Ectodermal cell (in vitro differentiated cells): ENCODE data around the gene TPST2.

Source experiments
- H3K27ac ChIP-seq: 2 replicates; pipeline ENCODE4 v1.7.0; 2013; ENCODE audit warnings: mild to moderate bottlenecking, low read depth, low read length; ENCODE audit not compliant: insufficient read depth, poor library complexity, severe bottlenecking
- H3K27me3 ChIP-seq: 2 replicates; pipeline ENCODE4 v1.7.0; 2013; ENCODE audit warnings: mild to moderate bottlenecking, low read length; ENCODE audit not compliant: insufficient read depth, control insufficient read depth, poor library complexity, severe bottlenecking
- H3K36me3 ChIP-seq: one replicate; pipeline ENCODE4 v1.7.0; 2013; ENCODE audit warnings: low read length; ENCODE audit not compliant: control insufficient read depth, insufficient read depth
- H3K4me1 ChIP-seq: one replicate; pipeline ENCODE4 v1.7.0; 2013; ENCODE audit warnings: low read length; ENCODE audit not compliant: control insufficient read depth, insufficient read depth
- H3K4me3 ChIP-seq: 2 replicates; pipeline ENCODE4 v1.7.0; 2013; ENCODE audit warnings: low read depth, low read length, control low read depth; ENCODE audit not compliant: insufficient read depth
- H3K9me3 ChIP-seq: 2 replicates; pipeline ENCODE4 v1.7.0; 2013; ENCODE audit warnings: mild to moderate bottlenecking, low read length, moderate library complexity; ENCODE audit not compliant: control insufficient read depth
- WGBS, 2 experiments: methylation state at CpG; one replicate each; pipeline ENCODE4 v1.1.7; 2013; ENCODE audit warnings: missing lambda C conversion rate in 2 of 2; 5-methylcytosine and 5-hydroxymethylcytosine counted together

The TPST2 gene

GRCh38 chr22:26479792-26480610 is 109.9 kb downstream of the TPST2 start:
- H3K4me1 ChIP-seq, result peaks cover 18% of the 10 kb centered on the region
- peaks cover 14% of the 10 kb centered on the region for H3K36me3 ChIP-seq
- H3K9me3 ChIP-seq, result no peaks in the 10 kb centered on the region
- WGBS, 2 experiments, result 90 to 92% methylated on average over 12 of the region's 12 CpGs
- no peaks in the 10 kb centered on the region for H3K27me3 ChIP-seq
- H3K4me3 ChIP-seq, result no peak overlapping the region
- H3K27ac ChIP-seq, result no peak overlapping the region

GRCh38 chr22:26479043-26479791 is 110.7 kb downstream of the TPST2 start:
- Histone ChIP-seq H3K4me1 (peaks cover 12% of the 10 kb centered on the region), H3K36me3 (peaks cover 18% of the 10 kb centered on the region), H3K27ac (no peak overlapping the region), H3K27me3 (no peaks in the 10 kb centered on the region), H3K4me3 (no peak overlapping the region), H3K9me3 (no peaks in the 10 kb centered on the region)
- 91 to 95% methylated on average over 11 to 12 of the region's 12 CpGs for WGBS, 2 experiments

DNA sequence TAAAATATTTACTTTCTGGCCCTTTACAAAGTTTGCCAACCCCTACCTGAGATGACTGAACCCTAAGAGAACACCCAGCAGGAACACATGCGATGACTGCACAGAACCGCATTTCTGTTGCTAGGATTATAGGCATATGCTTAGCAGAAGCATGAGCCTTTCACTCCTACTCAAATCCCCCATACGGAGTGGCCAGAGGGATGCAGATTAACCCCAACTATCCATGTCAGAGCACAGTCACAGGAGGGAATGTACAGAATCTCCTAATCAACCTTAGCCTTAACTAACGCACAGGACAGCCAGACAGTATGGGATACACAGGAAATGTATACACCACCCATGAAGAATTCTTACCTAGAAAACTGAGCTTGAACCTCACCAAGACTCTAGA is 112.6 kb downstream of the TPST2 start:
- Histone ChIP-seq H3K27ac (peak overlapping the region; percentile 4), H3K4me1 (peaks cover 6% of the 10 kb centered on the region), H3K36me3 (peaks cover 23% of the 10 kb centered on the region), H3K27me3 (no peaks in the 10 kb centered on the region), H3K4me3 (no peak overlapping the region), H3K9me3 (no peaks in the 10 kb centered on the region)
- WGBS, 2 experiments, result 65 to 66% methylated on average over 4 of the region's 4 CpGs

DNA sequence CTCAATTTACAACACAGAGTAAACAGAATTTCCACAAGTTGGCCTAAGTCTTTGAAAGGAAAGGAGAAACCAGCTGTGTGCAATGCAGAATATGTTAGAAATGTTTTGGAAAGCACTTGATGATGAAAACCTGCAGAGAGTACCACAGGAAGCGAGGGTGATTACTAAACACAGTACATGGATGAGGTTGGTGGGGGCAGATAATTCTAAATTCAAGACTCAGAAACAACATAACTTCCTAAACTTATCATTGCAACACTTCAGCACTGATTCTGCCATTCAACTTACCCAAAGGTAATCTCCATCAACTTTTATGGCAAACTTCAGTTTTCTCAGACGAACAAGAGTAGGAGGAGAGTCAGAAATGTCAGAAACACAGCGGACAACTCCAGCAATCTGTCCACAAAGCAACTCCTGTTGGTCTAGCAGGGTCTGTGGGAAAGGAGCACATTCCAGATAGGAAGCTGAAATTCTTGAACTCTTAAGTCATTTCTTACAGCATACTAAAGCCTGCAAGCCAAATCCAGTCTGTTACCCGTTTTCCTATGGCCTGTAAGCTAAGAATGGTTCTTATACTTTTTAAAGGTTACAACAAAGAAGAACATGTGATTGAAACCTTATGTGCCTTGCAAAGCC is 113.1 kb downstream of the TPST2 start:
- Histone ChIP-seq H3K4me1 (peaks cover 5% of the 10 kb centered on the region), H3K9me3 (no peaks in the 10 kb centered on the region), H3K27ac (no peak overlapping the region), H3K36me3 (peaks cover 28% of the 10 kb centered on the region), H3K27me3 (no peaks in the 10 kb centered on the region), H3K4me3 (no peak overlapping the region)
- 89 to 95% methylated on average over 3 to 4 of the region's 4 CpGs for whole genome bisulfite sequencing, 2 experiments

DNA sequence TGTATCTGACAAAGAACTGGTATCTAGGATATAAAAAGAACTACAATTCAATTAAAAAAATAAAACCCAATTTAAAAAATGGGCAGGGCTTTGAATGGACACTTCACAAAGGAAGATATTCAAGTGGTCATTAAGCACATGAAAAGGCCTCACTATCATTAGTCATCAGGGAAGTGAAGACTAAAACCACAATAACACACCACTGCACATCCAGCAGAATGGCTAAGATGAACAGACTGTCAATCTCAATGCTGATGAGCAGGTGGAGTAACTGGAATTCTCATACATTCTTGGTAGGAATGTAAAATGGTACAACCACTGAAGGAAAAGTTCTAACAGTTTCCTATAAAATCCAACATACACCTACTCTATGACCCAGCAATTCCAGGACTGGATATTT is 115.2 kb downstream of the TPST2 start:
- Histone ChIP-seq H3K27ac (no peak overlapping the region), H3K4me3 (no peak overlapping the region)

More for the DNA sequence above, 115.2 kb downstream of the TPST2 start:
- Histone ChIP-seq H3K27me3 (no peaks in the 10 kb centered on the region), H3K9me3 (no peaks in the 10 kb centered on the region), H3K4me1 (no peaks in the 10 kb centered on the region), H3K36me3 (peaks cover 37% of the 10 kb centered on the region)
